Osteocyte (in vitro differentiated cells): ENCODE data around the gene MKLN1. TPM values are rescaled to one million over a fixed set of nuclear protein-coding genes. Genes with fewer than 3 reads are reported as not detected.

ENCODE experiments used
- DNase-seq: peaks from one replicate; pipeline ENCODE4 v3.0.0; 2021; ENCODE audit warnings: mixed read lengths; ENCODE audit not compliant: unreplicated experiment; ENCODE audit errors: extremely low spot score
- H3K27ac Mint-ChIP-seq: one replicate; pipeline ENCODE4 v1.8.0; 2021; ENCODE audit warnings: mild to moderate bottlenecking, mixed read lengths; ENCODE audit not compliant: unreplicated experiment
- H3K27me3 Mint-ChIP-seq: one replicate; pipeline ENCODE4 v1.8.0; 2021; ENCODE audit warnings: mixed read lengths; ENCODE audit not compliant: unreplicated experiment
- H3K36me3 Mint-ChIP-seq: one replicate; pipeline ENCODE4 v1.8.0; 2021; ENCODE audit warnings: mixed read lengths; ENCODE audit not compliant: unreplicated experiment
- H3K4me1 Mint-ChIP-seq: one replicate; pipeline ENCODE4 v1.8.0; 2021; ENCODE audit warnings: mixed read lengths; ENCODE audit not compliant: unreplicated experiment
- H3K4me3 Mint-ChIP-seq: one replicate; pipeline ENCODE4 v1.8.0; 2021; ENCODE audit warnings: mild to moderate bottlenecking, moderate library complexity, mixed read lengths; ENCODE audit not compliant: unreplicated experiment
- H3K9me3 Mint-ChIP-seq: one replicate; pipeline ENCODE4 v1.8.0; 2021; ENCODE audit warnings: mixed read lengths; ENCODE audit not compliant: unreplicated experiment
- total RNA-seq: library from RNA; stranded (reverse); gene quantifications from 2 replicates; pipeline ENCODE4 v1.2.1, GENCODE V29; 2021
- TF ChIP-seq, protein P1 (sequence below): fragments of 200-600 bp; sonication (generic); IDR thresholded peaks from 2 replicates; pipeline ENCODE4 v1.5.0; 2021; ENCODE audit warnings: antibody characterized with exemption, mild to moderate bottlenecking, moderate library complexity

The MKLN1 gene
- total RNA-seq, 1 donor from 2014 or later: 41.4 TPM

DNA sequence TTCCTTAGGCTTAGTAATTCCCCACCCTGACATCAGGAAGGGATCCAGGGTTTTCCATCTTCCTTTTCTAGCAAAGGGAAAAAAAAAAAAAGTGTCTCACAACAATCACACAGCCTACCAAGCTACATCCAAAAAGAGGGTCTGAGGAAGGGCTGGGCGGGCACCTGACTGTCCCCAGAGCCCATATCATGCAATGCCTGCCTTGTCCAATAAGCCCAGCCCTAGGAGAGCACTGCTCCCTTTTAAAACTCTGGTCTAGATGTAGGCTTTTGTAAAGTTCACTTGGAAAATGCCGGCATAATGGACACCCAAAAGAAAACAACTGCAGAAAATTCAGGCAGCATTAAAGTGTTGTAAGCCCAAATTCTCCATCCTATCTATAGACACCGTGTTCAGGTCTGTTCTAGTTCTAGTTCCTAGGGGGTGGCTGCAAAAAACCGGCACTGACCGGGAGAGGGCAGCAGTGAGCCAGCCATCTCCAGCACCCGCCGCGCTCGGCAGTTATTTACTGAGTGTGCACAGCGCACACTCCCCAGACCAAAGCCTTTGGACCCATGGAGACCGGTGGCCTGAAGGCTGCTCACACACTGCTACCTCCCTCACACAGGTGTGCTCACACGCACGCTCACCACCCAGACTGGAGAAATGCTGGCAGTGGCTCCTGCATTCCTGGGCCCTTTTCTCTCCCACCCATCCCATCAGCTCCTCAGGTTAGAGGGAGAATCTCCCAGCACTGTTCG, 180.1 kb downstream of the MKLN1 start:
- Mint-ChIP-seq H3K4me3 (no peak overlapping the region), H3K9me3 (no peaks in the 10 kb centered on the region), H3K27ac (no peak overlapping the region), H3K36me3 (peaks cover 9% of the 10 kb centered on the region), H3K27me3 (no peaks in the 10 kb centered on the region), H3K4me1 (peaks cover 21% of the 10 kb centered on the region)
- TF ChIP-seq, protein P1, sequence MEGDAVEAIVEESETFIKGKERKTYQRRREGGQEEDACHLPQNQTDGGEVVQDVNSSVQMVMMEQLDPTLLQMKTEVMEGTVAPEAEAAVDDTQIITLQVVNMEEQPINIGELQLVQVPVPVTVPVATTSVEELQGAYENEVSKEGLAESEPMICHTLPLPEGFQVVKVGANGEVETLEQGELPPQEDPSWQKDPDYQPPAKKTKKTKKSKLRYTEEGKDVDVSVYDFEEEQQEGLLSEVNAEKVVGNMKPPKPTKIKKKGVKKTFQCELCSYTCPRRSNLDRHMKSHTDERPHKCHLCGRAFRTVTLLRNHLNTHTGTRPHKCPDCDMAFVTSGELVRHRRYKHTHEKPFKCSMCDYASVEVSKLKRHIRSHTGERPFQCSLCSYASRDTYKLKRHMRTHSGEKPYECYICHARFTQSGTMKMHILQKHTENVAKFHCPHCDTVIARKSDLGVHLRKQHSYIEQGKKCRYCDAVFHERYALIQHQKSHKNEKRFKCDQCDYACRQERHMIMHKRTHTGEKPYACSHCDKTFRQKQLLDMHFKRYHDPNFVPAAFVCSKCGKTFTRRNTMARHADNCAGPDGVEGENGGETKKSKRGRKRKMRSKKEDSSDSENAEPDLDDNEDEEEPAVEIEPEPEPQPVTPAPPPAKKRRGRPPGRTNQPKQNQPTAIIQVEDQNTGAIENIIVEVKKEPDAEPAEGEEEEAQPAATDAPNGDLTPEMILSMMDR: peak; percentile 93
- DNase-seq: peak; percentile 93

DNA sequence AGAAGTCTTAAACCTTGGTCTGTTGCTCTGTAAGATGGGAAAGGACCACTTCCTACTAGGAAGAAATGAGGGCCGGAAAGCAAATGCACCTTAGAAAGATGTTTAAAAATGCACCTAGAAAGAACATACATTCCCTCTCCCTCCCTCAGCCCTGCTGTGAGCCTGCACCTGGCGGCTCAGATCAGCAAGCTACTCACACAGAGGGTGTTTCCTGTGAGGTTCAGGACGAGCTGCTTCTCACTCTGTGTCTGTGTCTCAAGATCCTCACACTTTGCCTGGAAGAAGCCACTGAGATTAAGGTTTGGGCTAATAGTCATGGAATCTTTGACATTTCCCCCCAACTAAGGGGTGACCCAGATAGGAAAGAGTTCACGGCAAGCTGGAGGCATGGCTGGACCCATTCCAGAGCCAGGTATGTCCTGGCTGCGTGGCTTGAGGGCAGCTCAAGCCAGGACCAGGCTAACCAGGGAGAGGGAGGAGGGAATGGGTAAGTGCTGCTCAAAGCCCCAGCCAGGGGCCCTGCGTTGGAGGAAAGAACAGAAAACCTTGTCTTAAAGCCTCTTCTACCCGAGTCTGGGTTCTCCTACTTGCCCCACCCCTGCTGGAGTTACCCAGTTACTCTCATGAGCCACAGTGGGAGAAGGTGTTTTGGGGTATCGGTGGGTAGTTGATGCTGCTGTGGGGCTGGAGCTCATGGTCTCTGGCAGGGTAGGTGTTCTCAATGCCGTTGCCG, 181.2 kb downstream of the MKLN1 start:
- H3K4me1 Mint-ChIP-seq: peaks cover 19% of the 10 kb centered on the region
- TF ChIP-seq, protein P1: no peak
- H3K9me3 Mint-ChIP-seq: no peaks in the 10 kb centered on the region
- peaks cover 9% of the 10 kb centered on the region for H3K36me3 Mint-ChIP-seq
- no peak overlapping the region for H3K4me3 Mint-ChIP-seq
- H3K27me3 Mint-ChIP-seq: no peaks in the 10 kb centered on the region
- no peak overlapping the region for H3K27ac Mint-ChIP-seq
- DNase-seq: no peak

DNA sequence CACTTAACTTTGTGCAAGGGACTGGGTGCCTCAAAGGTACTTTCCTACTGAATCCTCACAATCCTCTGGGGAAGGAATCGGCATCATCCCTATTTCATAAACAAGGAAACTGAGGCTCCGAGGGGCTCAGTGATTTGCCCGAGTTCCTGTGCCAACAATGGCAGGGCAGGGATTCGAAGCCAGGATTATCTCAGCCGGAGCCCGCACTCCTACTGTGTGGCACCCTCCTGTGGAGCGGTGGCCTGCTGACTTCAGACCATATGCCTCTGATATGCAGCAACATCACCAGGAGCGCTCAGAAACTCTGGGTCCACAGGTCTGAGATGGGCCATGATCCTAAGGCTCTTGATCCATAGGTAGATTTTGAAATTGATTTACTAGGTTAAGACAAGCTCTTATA, 182.1 kb downstream of the MKLN1 start:
- Mint-ChIP-seq H3K36me3 (peaks cover 7% of the 10 kb centered on the region), H3K4me3 (no peak overlapping the region), H3K9me3 (no peaks in the 10 kb centered on the region), H3K4me1 (peaks cover 22% of the 10 kb centered on the region), H3K27ac (no peak overlapping the region), H3K27me3 (no peaks in the 10 kb centered on the region)
- TF ChIP-seq, protein P1: no peak
- no peak for DNase-seq

DNA sequence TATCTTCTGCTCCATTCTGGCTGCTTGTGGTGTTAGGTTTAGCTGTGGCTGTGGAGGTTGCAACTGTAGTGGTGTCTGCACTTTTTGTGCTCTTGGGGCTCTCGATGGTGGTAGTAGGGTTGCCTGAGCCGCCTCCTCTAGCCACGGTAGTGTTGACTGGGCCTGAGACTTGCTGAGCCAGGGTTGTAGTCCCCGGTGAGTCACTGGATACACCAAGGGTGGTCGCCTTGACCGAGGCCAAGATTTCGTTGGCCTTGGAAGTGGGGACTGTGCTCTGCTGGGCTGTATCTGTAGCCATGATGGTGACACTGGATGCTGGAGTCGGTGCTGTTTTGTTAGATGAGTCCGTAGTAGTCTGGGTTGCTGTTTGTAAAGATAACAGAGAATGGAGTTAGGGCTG, 183.4 kb downstream of the MKLN1 start:
- peaks cover 27% of the 10 kb centered on the region for H3K4me1 Mint-ChIP-seq
- H3K27ac Mint-ChIP-seq: no peak overlapping the region
- H3K4me3 Mint-ChIP-seq: no peak overlapping the region
- H3K27me3 Mint-ChIP-seq: no peaks in the 10 kb centered on the region
- no peak for DNase-seq
- TF ChIP-seq, protein P1: no peak
- H3K9me3 Mint-ChIP-seq: no peaks in the 10 kb centered on the region
- H3K36me3 Mint-ChIP-seq: peaks cover 5% of the 10 kb centered on the region
